Stimulated activated CD4-positive, alpha-beta T cell treated with anti-CD3 and anti-CD28 coated beads, Interleukin-4, amount 100 ng/mL, for 24 hours (primary cell): ENCODE data around the gene EMX1.

ENCODE experiments used
- DNase-seq: peaks from one replicate; pipeline ENCODE4 v3.0.0-alpha.2; 2020

EMX1 gene

GRCh38 chr2:72945450-72946019 lies 28.2 kb downstream of the EMX1 start:
- DNase-seq = no peak

- no peak for DNase-seq
These were observed 29.1 kb downstream of the EMX1 start for GRCh38 chr2:72946466-72946865.

- no peak for DNase-seq
These were observed 30.9 kb downstream of the EMX1 start for GRCh38 chr2:72947952-72948830.

GRCh38 chr2:72949045-72949444 lies 31.7 kb downstream of the EMX1 start:
- no peak for DNase-seq

- DNase-seq = no peak
These were observed 32.3 kb downstream of the EMX1 start for GRCh38 chr2:72949642-72950041.

GRCh38 chr2:72950558-72951255 lies 33.4 kb downstream of the EMX1 start:
- no peak for DNase-seq

- DNase-seq = no peak
These were observed 34.2 kb downstream of the EMX1 start for GRCh38 chr2:72951303-72952095.

- no peak for DNase-seq
These were observed 34.9 kb downstream of the EMX1 start for GRCh38 chr2:72952110-72952823.

GRCh38 chr2:72952961-72953360 lies 35.6 kb downstream of the EMX1 start:
- no peak for DNase-seq

GRCh38 chr2:72953528-72953927 lies 36.2 kb downstream of the EMX1 start:
- no peak for DNase-seq

- DNase-seq = no peak
These were observed 36.7 kb downstream of the EMX1 start for GRCh38 chr2:72953976-72954375.

GRCh38 chr2:72954376-72955227 lies 37.3 kb downstream of the EMX1 start:
- no peak for DNase-seq

- DNase-seq = no peak
These were observed 38.1 kb downstream of the EMX1 start for GRCh38 chr2:72955228-72956049.

- no peak for DNase-seq
These were observed 38.7 kb downstream of the EMX1 start for GRCh38 chr2:72956050-72956395.

- no peak for DNase-seq
These were observed 39.6 kb downstream of the EMX1 start for GRCh38 chr2:72956936-72957335.

- DNase-seq = no peak
These were observed 41.4 kb downstream of the EMX1 start for GRCh38 chr2:72958542-72959385.

GRCh38 chr2:72959554-72959953 lies 42.2 kb downstream of the EMX1 start:
- DNase-seq = no peak

GRCh38 chr2:72959995-72960981 lies 43.0 kb downstream of the EMX1 start:
- no peak for DNase-seq
